ENCODE data around the gene LINGO3. TPM values are rescaled to one million over a fixed set of nuclear protein-coding genes. Genes with fewer than 3 reads are reported as not detected.

LINGO3 gene
- total RNA-seq, 1 experiment from 2014 or later, result 1.3 TPM

DNA sequence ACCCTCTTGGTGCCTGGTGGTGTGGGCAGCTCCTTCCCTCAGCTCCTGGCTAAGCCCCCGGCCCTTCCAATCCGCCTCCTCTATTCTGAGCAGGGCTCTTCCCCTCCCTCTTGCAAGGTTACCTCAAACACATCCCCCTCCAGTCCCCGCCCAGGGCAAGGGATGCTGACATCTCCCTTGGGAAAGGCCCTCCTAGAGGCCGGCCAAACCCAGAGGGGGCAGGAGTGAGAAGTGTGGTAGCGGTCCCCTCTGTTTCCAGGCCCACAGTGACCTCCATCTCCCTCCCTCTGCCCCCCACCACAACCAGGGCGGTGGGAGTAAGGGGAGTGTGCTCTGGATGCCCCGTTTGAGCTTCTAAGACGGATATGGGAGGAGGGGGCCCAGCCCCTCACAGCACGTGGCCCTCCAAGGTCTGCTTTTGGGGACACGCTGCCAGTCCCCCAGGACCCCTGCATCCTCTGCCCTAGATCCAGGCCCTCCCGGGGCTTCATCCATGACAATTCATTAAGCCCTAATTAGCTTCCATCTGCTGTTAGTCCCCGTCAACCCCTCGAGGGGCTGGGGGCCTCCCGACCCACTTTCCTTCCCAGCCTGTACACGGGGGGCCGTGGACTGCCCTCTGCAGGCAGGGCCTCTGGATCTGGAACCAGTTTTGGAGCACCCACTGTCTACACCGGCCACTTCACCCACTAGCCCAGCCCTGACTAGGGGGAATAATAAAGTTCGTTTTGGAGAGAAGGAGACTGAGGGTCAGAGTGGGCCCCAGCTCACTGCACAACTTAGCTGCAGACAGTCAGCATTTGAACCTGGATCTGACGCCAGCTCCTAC, 2.3 kb downstream of the LINGO3 start:
- Histone ChIP-seq H3K9me3 (no peaks in the 10 kb centered on the region), H3K4me3 (ENCODE audit: low read depth, low read length) (no peak overlapping the region), H3K4me1 (0 out of 2 replicates have a peak, but pooled peaks cover 3% of the 10 kb centered on the region), H3K36me3 (ENCODE audit: control insufficient read depth, insufficient read depth, low read length) (no peaks in the 10 kb centered on the region), H3K27me3 (replicated peaks; ENCODE audit: control insufficient read depth, insufficient read depth, low read length) (no peaks in the 10 kb centered on the region)
- ChIA-PET CTCF (interaction anchor here (1.0 kb wide), 1 partner anchor 89 kb away, joined by 3 read pairs; no protein-coding TSS in a partner anchor), POLR2A (no interaction called here)
- no peak overlapping the region for H3K4me3 Mint-ChIP-seq (ENCODE audit: unreplicated experiment)
- DNase-seq, result no peak
- H3K27ac Mint-ChIP-seq (ENCODE audit: unreplicated experiment), result no peak overlapping the region
- intact Hi-C loops (cut with micrococcal nuclease; ENCODE audit: unreplicated experiment), result no loop called here
- TF ChIP-seq, protein P1, sequence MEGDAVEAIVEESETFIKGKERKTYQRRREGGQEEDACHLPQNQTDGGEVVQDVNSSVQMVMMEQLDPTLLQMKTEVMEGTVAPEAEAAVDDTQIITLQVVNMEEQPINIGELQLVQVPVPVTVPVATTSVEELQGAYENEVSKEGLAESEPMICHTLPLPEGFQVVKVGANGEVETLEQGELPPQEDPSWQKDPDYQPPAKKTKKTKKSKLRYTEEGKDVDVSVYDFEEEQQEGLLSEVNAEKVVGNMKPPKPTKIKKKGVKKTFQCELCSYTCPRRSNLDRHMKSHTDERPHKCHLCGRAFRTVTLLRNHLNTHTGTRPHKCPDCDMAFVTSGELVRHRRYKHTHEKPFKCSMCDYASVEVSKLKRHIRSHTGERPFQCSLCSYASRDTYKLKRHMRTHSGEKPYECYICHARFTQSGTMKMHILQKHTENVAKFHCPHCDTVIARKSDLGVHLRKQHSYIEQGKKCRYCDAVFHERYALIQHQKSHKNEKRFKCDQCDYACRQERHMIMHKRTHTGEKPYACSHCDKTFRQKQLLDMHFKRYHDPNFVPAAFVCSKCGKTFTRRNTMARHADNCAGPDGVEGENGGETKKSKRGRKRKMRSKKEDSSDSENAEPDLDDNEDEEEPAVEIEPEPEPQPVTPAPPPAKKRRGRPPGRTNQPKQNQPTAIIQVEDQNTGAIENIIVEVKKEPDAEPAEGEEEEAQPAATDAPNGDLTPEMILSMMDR (IDR thresholded peaks at IDR 0.05; ENCODE audit: insufficient read depth in 1 of 2, low read depth in 1 of 2, low read length in 1 of 2, severe bottlenecking in 1 of 2, unreplicated experiment in 1 of 2), result no peak
- H3K9me3 Mint-ChIP-seq (ENCODE audit: unreplicated experiment), result no peaks in the 10 kb centered on the region
- no peaks in the 10 kb centered on the region for H3K36me3 Mint-ChIP-seq (ENCODE audit: insufficient read depth, unreplicated experiment)
- H3K27me3 Mint-ChIP-seq (ENCODE audit: insufficient read depth, unreplicated experiment), result no peaks in the 10 kb centered on the region
- no TSS peak for BruUV-seq (replicated peaks)
- peaks cover 6% of the 10 kb centered on the region for H3K4me1 Mint-ChIP-seq (ENCODE audit: low read depth, unreplicated experiment)

DNA sequence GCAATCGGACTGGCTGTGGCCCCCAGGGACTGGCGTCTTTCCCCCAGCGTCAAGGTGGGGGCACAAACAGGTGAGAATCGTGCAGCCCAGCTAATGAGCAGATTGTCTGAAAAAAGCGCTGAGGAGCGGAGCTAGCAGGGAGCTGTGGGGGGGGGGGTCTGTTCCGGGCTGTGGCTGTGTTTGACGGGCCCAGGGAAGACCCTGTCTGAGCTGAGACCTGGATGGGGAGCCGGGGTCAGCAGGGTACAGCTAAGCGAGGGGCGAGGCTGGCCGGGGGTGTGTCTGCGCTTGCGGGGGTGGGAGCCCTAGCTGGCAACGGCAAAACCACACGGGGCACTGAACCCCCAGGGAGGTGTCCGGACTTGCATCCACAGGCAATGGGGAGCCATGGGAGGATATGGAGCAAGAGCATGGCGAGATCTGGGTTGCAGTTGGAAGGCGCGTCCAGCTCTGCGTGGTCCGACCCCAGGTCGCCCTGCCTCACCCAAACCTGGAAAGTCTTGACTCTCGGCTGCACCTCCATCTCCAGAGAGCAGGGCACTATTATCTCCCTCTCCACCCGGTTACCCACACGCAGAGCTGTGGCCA, 4.6 kb downstream of the LINGO3 start:
- Mint-ChIP-seq H3K9me3 (ENCODE audit: unreplicated experiment) (no peaks in the 10 kb centered on the region), H3K4me3 (ENCODE audit: unreplicated experiment) (no peak overlapping the region), H3K36me3 (ENCODE audit: insufficient read depth, unreplicated experiment) (peaks cover 4% of the 10 kb centered on the region), H3K4me1 (ENCODE audit: low read depth, unreplicated experiment) (no peaks in the 10 kb centered on the region), H3K27me3 (ENCODE audit: insufficient read depth, unreplicated experiment) (no peaks in the 10 kb centered on the region), H3K27ac (ENCODE audit: unreplicated experiment) (no peak overlapping the region)
- no TSS peak for BruUV-seq (replicated peaks)
- no peak overlapping the region for H3K4me3 ChIP-seq (ENCODE audit: low read depth, low read length)
- no peaks in the 10 kb centered on the region for H3K4me1 ChIP-seq
- H3K36me3 ChIP-seq (ENCODE audit: control insufficient read depth, insufficient read depth, low read length), result no peaks in the 10 kb centered on the region
- TF ChIP-seq, protein P1 (IDR thresholded peaks at IDR 0.05; ENCODE audit: insufficient read depth in 1 of 2, low read depth in 1 of 2, low read length in 1 of 2, severe bottlenecking in 1 of 2, unreplicated experiment in 1 of 2), result no peak
- no peaks in the 10 kb centered on the region for H3K27me3 ChIP-seq (replicated peaks; ENCODE audit: control insufficient read depth, insufficient read depth, low read length)
- H3K9me3 ChIP-seq, result no peaks in the 10 kb centered on the region
- POLR2A ChIA-PET, result no interaction called here
- intact Hi-C loops (cut with micrococcal nuclease; ENCODE audit: unreplicated experiment), result no loop called here
- CTCF ChIA-PET, result no interaction called here
- no peak for DNase-seq

DNA sequence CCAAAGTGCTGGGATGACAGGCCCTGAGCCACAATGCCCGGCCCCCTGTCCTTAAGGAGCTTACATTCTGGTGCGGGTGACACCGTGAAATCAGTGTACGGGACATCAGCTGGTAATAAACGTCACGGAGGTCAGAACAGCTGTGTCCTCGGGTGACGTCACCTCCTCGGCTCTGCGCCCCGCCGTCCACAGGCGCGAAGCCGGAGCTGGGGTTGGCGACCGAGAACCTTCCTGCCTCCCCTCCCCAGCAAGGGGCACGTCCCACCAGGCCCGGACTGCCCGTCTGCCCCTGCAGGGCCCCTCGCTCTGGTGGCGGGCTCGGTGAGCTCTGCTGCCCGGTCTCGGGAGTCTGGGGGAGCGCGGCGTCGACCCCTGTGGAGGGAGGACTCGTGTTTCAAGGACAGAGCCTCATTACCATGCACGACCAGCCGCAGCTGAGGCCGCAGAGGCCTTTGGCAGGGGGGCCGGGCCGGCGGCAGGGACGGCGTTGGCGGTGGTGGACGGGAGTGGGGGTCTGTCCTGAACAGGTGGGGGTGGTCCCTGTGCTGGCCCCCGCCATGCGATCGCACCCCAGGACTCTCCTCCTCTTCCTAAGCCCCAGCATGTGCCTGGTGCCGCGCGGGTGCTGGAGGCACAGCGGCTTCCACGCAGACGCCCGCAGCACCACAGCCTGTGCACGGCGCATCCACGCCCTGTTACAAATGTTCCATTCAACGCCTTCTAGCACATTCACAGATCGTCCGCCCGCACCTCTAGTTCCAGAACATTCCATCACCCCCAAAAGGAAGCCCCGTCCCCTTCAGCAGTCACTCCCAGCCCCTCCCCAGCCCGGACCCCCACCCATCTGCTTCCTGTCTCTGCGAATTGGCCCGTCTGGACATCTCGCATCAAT, 5.4 kb downstream of the LINGO3 start:
- Histone ChIP-seq H3K4me3 (ENCODE audit: low read depth, low read length) (no peak overlapping the region), H3K4me1 (no peaks in the 10 kb centered on the region), H3K9me3 (no peaks in the 10 kb centered on the region), H3K27me3 (replicated peaks; ENCODE audit: control insufficient read depth, insufficient read depth, low read length) (no peaks in the 10 kb centered on the region), H3K36me3 (ENCODE audit: control insufficient read depth, insufficient read depth, low read length) (no peaks in the 10 kb centered on the region)
- POLR2A ChIA-PET, result no interaction called here
- no peak for DNase-seq
- intact Hi-C loops (cut with micrococcal nuclease; ENCODE audit: unreplicated experiment), result no loop called here
- H3K4me1 Mint-ChIP-seq (ENCODE audit: low read depth, unreplicated experiment), result no peaks in the 10 kb centered on the region
- H3K27me3 Mint-ChIP-seq (ENCODE audit: insufficient read depth, unreplicated experiment), result no peaks in the 10 kb centered on the region
- CTCF ChIA-PET, result no interaction called here
- no TSS peak for BruUV-seq (replicated peaks)
- no peaks in the 10 kb centered on the region for H3K9me3 Mint-ChIP-seq (ENCODE audit: unreplicated experiment)
- no peak overlapping the region for H3K4me3 Mint-ChIP-seq (ENCODE audit: unreplicated experiment)
- TF ChIP-seq, protein P1 (IDR thresholded peaks at IDR 0.05; ENCODE audit: insufficient read depth in 1 of 2, low read depth in 1 of 2, low read length in 1 of 2, severe bottlenecking in 1 of 2, unreplicated experiment in 1 of 2), result no peak
- peaks cover 4% of the 10 kb centered on the region for H3K36me3 Mint-ChIP-seq (ENCODE audit: insufficient read depth, unreplicated experiment)
- H3K27ac Mint-ChIP-seq (ENCODE audit: unreplicated experiment), result no peak overlapping the region
